ENCODE measurements around the gene CHODL.

The CHODL gene

GRCh38 chr21:18294100-18294499, 49.5 kb downstream of the CHODL start:
- no peak for DNase-seq

GRCh38 chr21:18298228-18298627, 53.6 kb downstream of the CHODL start:
- DNase-seq, result no peak

All from NCI-H1105 treated with DMSO at 0.1 percent for 48 hours (cell line).